HG02885 (cell line): Measurements from ENCODE around the gene TKFC.

Source experiments
- ATAC-seq: cut with Tn5 transposase; IDR thresholded peaks from one replicate; pipeline ENCODE4 v1.9.1; 2021; ENCODE audit warnings: mild to moderate bottlenecking; ENCODE audit not compliant: unreplicated experiment, poor library complexity

TKFC gene

GRCh38 chr11:61343792-61344745, 11.0 kb downstream of the TKFC start:
- ATAC-seq = no peak

GRCh38 chr11:61345170-61345610, 12.2 kb downstream of the TKFC start:
- ATAC-seq = no peak

GRCh38 chr11:61345954-61346843, 13.2 kb downstream of the TKFC start:
- ATAC-seq = no peak

GRCh38 chr11:61347916-61348461, 15.0 kb downstream of the TKFC start:
- ATAC-seq = no peak

- no peak for ATAC-seq
These were observed 16.2 kb downstream of the TKFC start for GRCh38 chr11:61349189-61349751.

- ATAC-seq = no peak
These were observed 16.9 kb downstream of the TKFC start for GRCh38 chr11:61349916-61350315.

- no peak for ATAC-seq
These were observed 17.3 kb downstream of the TKFC start for GRCh38 chr11:61350336-61350735.

- no peak for ATAC-seq
These were observed 17.8 kb downstream of the TKFC start for GRCh38 chr11:61350803-61351202.

- no peak for ATAC-seq
These were observed 19.0 kb downstream of the TKFC start for GRCh38 chr11:61352038-61352437.

- no peak for ATAC-seq
These were observed 20.4 kb downstream of the TKFC start for GRCh38 chr11:61353131-61354067.

- no peak for ATAC-seq
These were observed 21.2 kb downstream of the TKFC start for GRCh38 chr11:61354208-61354607.

- no peak for ATAC-seq
These were observed 23.7 kb downstream of the TKFC start for GRCh38 chr11:61356706-61357105.

GRCh38 chr11:61357233-61357893, 24.3 kb downstream of the TKFC start:
- peak; percentile 42 for ATAC-seq

- no peak for ATAC-seq
These were observed 24.8 kb downstream of the TKFC start for GRCh38 chr11:61357894-61358239.

- ATAC-seq = no peak
These were observed 25.5 kb downstream of the TKFC start for GRCh38 chr11:61358566-61358965.

GRCh38 chr11:61359516-61359915, 26.5 kb downstream of the TKFC start:
- no peak for ATAC-seq

- no peak for ATAC-seq
These were observed 28.3 kb downstream of the TKFC start for GRCh38 chr11:61361237-61361740.

GRCh38 chr11:61361741-61362541, 28.9 kb downstream of the TKFC start, which contains the start of the genes CYB561A3 and TMEM138:
Gene CYB561A3 (minus strand): TSS chr11:61361882. CDS start chr11:61356713, 5,169 bp downstream.
Gene TMEM138 (plus strand): TSS chr11:61362374. CDS start chr11:61364391, 2,017 bp downstream.
- peak; percentile 87 for ATAC-seq
